Right atrium auricular region (tissue), 2 donors: ENCODE measurements around the gene CAMK1D. TPM values are rescaled to one million over a fixed set of nuclear protein-coding genes. Genes with fewer than 3 reads are reported as not detected.

ENCODE experiments used
- DNase-seq: peaks from one replicate; pipeline ENCODE4 v3.0.0-alpha.2; 2019; ENCODE audit warnings: low spot score
- H3K27ac ChIP-seq, 2 donors: fragments of 200-600 bp; sonication (generic); 1 replicate in 1 of 2; 2 replicates in 1 of 2; pipeline ENCODE4 v1.5.1; 2016 to 2019
- H3K27me3 ChIP-seq, 2 donors: fragments of 200-600 bp; sonication (generic); one replicate each; pipeline versions ENCODE4 v1.5.1 to v1.6.0; 2017 to 2019
- H3K36me3 ChIP-seq: fragments of 200-600 bp; sonication (generic); one replicate; pipeline ENCODE4 v1.5.1; 2016
- H3K4me1 ChIP-seq, 2 donors: fragments of 200-600 bp; sonication (generic); one replicate each; pipeline versions ENCODE4 v1.5.1 to v1.6.0; 2017 to 2019
- H3K4me3 ChIP-seq, 2 donors: fragments of 200-600 bp; sonication (generic); 1 replicate in 1 of 2; 2 replicates in 1 of 2; pipeline ENCODE4 v1.5.1; 2017 to 2019; ENCODE audit warnings: mild to moderate bottlenecking in 1 of 2, moderate library complexity in 1 of 2
- H3K9me3 ChIP-seq, 2 donors: fragments of 200-600 bp; sonication (generic); one replicate each; pipeline ENCODE4 v1.5.1; 2019
- CTCF ChIP-seq, 2 donors: fragments of 200-600 bp; sonication (generic); IDR thresholded peaks; one replicate each; pipeline ENCODE4 v1.5.1; 2019; ENCODE audit warnings: antibody characterized with exemption in 2 of 2
- total RNA-seq, 2 donors: library from RNA; depleted of rRNA; stranded (reverse); fragments of >200 nt; gene quantifications; one replicate each; pipeline ENCODE4 v1.1.0, GENCODE V29; 2016

The CAMK1D gene
- total RNA-seq, 2 donors from 2014 or later = 24.5 to 27.2 TPM

GRCh38 chr10:12589791-12590190 lies 240.4 kb downstream of the CAMK1D start:
- Histone ChIP-seq H3K9me3 (no peaks in the 10 kb centered on the region), H3K4me3 (no peak overlapping the region), H3K27ac (no peak overlapping the region), H3K4me1 (peaks cover 0 to 35% of the 10 kb centered on the region in 2 donors), H3K36me3 (no peaks in the 10 kb centered on the region), H3K27me3 (no peaks in the 10 kb centered on the region)
- no peak for TF ChIP-seq CTCF (IDR thresholded peaks at IDR 0.05)
- no peak for DNase-seq

- H3K9me3 ChIP-seq = no peaks in the 10 kb centered on the region
- H3K4me1 ChIP-seq = peaks cover 0 to 36% of the 10 kb centered on the region in 2 donors
- no peak for DNase-seq
- no peak overlapping the region for H3K4me3 ChIP-seq
- H3K36me3 ChIP-seq = no peaks in the 10 kb centered on the region
- no peaks in the 10 kb centered on the region for H3K27me3 ChIP-seq
- TF ChIP-seq CTCF (IDR thresholded peaks at IDR 0.05) = no peak
- H3K27ac ChIP-seq = no peak overlapping the region
These were observed 241.6 kb downstream of the CAMK1D start for GRCh38 chr10:12590675-12591659.

GRCh38 chr10:12592967-12593366 lies 243.6 kb downstream of the CAMK1D start:
- H3K4me3 ChIP-seq = no peak overlapping the region
- H3K27me3 ChIP-seq = no peaks in the 10 kb centered on the region
- H3K4me1 ChIP-seq = peaks cover 0 to 34% of the 10 kb centered on the region in 2 donors
- H3K9me3 ChIP-seq = no peaks in the 10 kb centered on the region
- no peak for DNase-seq
- no peaks in the 10 kb centered on the region for H3K36me3 ChIP-seq
- TF ChIP-seq CTCF (IDR thresholded peaks at IDR 0.05) = no peak
- H3K27ac ChIP-seq = no peak overlapping the region

GRCh38 chr10:12594448-12594944 lies 245.1 kb downstream of the CAMK1D start:
- TF ChIP-seq CTCF (IDR thresholded peaks at IDR 0.05) = no peak
- peaks cover 0 to 32% of the 10 kb centered on the region in 2 donors for H3K4me1 ChIP-seq
- no peaks in the 10 kb centered on the region for H3K9me3 ChIP-seq
- no peaks in the 10 kb centered on the region for H3K27me3 ChIP-seq
- no peak for DNase-seq
- no peaks in the 10 kb centered on the region for H3K36me3 ChIP-seq
- no peak overlapping the region for H3K4me3 ChIP-seq
- H3K27ac ChIP-seq = peak overlapping the region in 1 of 2 donors; percentile 8

GRCh38 chr10:12595936-12596576 lies 246.7 kb downstream of the CAMK1D start:
- H3K4me3 ChIP-seq = no peak overlapping the region
- no peak for TF ChIP-seq CTCF (IDR thresholded peaks at IDR 0.05)
- DNase-seq = no peak
- H3K27ac ChIP-seq = no peak overlapping the region
- no peaks in the 10 kb centered on the region for H3K36me3 ChIP-seq
- H3K9me3 ChIP-seq = no peaks in the 10 kb centered on the region
- H3K27me3 ChIP-seq = no peaks in the 10 kb centered on the region
- peaks cover 0 to 22% of the 10 kb centered on the region in 2 donors for H3K4me1 ChIP-seq
